Neural cell (in vitro differentiated cells): ENCODE measurements around the gene TFIP11. TPM values are rescaled to one million over a fixed set of nuclear protein-coding genes. Genes with fewer than 3 reads are reported as not detected.

Source experiments
- H2AFZ ChIP-seq: fragments of 200-600, 300-800 bp; sonication (generic), shearing (Covaris generic); 2 replicates; pipeline ENCODE4 v1.6.0; 2014; ENCODE audit warnings: low read depth, mild to moderate bottlenecking, antibody characterized with exemption, low read length, moderate library complexity
- H3F3A ChIP-seq: fragments of 200-600 bp; shearing (Covaris generic); 2 replicates; pipeline ENCODE4 v1.6.1; 2016; ENCODE audit warnings: mild to moderate bottlenecking, moderate library complexity, mixed read lengths, antibody characterized with exemption, low read length; ENCODE audit not compliant: insufficient read depth, poor library complexity, severe bottlenecking
- H3K27ac ChIP-seq: fragments of 200-600, 300-800 bp; sonication (generic), shearing (Covaris generic); 2 replicates; pipeline ENCODE4 v1.5.1; 2014; ENCODE audit warnings: mild to moderate bottlenecking, low read length, moderate library complexity
- H3K27me3 ChIP-seq: fragments of 300-800, 200-600 bp; sonication (generic), shearing (Covaris generic); 2 replicates; pipeline ENCODE4 v1.6.0; 2014; ENCODE audit warnings: mild to moderate bottlenecking, low read depth, low read length, moderate library complexity; ENCODE audit not compliant: insufficient read depth
- H3K36me3 ChIP-seq: fragments of 300-800, 200-600 bp; sonication (generic), shearing (Covaris generic); 2 replicates; pipeline ENCODE4 v1.5.1; 2014; ENCODE audit warnings: mild to moderate bottlenecking, antibody characterized with exemption, low read length, moderate library complexity; ENCODE audit not compliant: insufficient read depth
- H3K4me2 ChIP-seq: fragments of 300-800, 200-600 bp; sonication (generic), shearing (Covaris generic); 2 replicates; pipeline ENCODE4 v1.6.0; 2014; ENCODE audit warnings: mild to moderate bottlenecking, low read length
- H3K4me3 ChIP-seq: fragments of 300-800, 200-600 bp; sonication (generic), shearing (Covaris generic); 2 replicates; pipeline ENCODE4 v1.5.1; 2014; ENCODE audit warnings: mild to moderate bottlenecking, low read length, moderate library complexity
- H3K79me2 ChIP-seq: fragments of 200-600 bp; shearing (Covaris generic); replicated peaks from 2 replicates; pipeline ENCODE4 v1.6.0; 2014; ENCODE audit warnings: mild to moderate bottlenecking, low read length, moderate library complexity; ENCODE audit not compliant: insufficient read depth
- H3K9ac ChIP-seq: fragments of 300-800, 200-600 bp; sonication (generic), shearing (Covaris generic); 2 replicates; pipeline ENCODE4 v1.6.1; 2016; ENCODE audit warnings: mild to moderate bottlenecking, low read length, mixed read lengths
- H3K9me2 ChIP-seq: fragments of 200-600 bp; shearing (Covaris generic); 2 replicates; pipeline ENCODE4 v1.6.1; 2016; ENCODE audit warnings: mild to moderate bottlenecking, low read length, mixed read lengths; ENCODE audit not compliant: insufficient read depth
- H3K9me3 ChIP-seq: fragments of 200-600, 300-800 bp; sonication (generic), shearing (Covaris generic); 2 replicates; pipeline ENCODE4 v1.6.1; 2016; ENCODE audit warnings: mild to moderate bottlenecking, mixed run types, low read length, moderate library complexity, mixed read lengths
- H4K20me1 ChIP-seq: fragments of 200-600 bp; shearing (Covaris generic); 2 replicates; pipeline ENCODE4 v1.6.1; 2016; ENCODE audit warnings: mild to moderate bottlenecking, mixed run types; ENCODE audit not compliant: insufficient read depth
- CTCF ChIP-seq: fragments of 450-650 bp; IDR thresholded peaks from 2 replicates; pipeline ENCODE4 v1.5.1; 2014; ENCODE audit warnings: antibody characterized with exemption, mild to moderate bottlenecking, moderate library complexity; ENCODE audit not compliant: poor library complexity, severe bottlenecking
- EP300 ChIP-seq: fragments of 450-650 bp; conservative IDR thresholded peaks from 2 replicates; pipeline ENCODE4 v1.6.1; 2014; ENCODE audit warnings: antibody characterized with exemption, mild to moderate bottlenecking, moderate library complexity; ENCODE audit not compliant: poor library complexity, severe bottlenecking
- EZH2 ChIP-seq: fragments of 200-600, 300-800 bp; shearing (Covaris generic), sonication (generic); IDR thresholded peaks from 2 replicates; pipeline ENCODE4 v1.6.1; 2014; ENCODE audit warnings: antibody characterized with exemption, low read length, borderline replicate concordance, mild to moderate bottlenecking; ENCODE audit not compliant: insufficient read depth, poor library complexity, severe bottlenecking
- MXI1 ChIP-seq: fragments of 450-650 bp; conservative IDR thresholded peaks from 2 replicates; pipeline ENCODE4 v1.6.1; 2014; ENCODE audit warnings: antibody characterized with exemption, mild to moderate bottlenecking; ENCODE audit not compliant: poor library complexity, severe bottlenecking
- POLR2AphosphoS5 ChIP-seq: IDR thresholded peaks from 2 replicates; pipeline ENCODE4 v1.6.1; 2012
- RAD21 ChIP-seq: fragments of 450-650 bp; conservative IDR thresholded peaks from 2 replicates; pipeline ENCODE4 v1.6.1; 2014; ENCODE audit warnings: antibody characterized with exemption, mild to moderate bottlenecking, moderate library complexity
- REST ChIP-seq: IDR thresholded peaks from 2 replicates; pipeline ENCODE4 v1.6.1; 2012; ENCODE audit warnings: borderline replicate concordance
- SMC3 ChIP-seq: fragments of 450-650 bp; conservative IDR thresholded peaks from 2 replicates; pipeline ENCODE4 v1.6.1; 2014; ENCODE audit warnings: antibody characterized with exemption, mild to moderate bottlenecking, moderate library complexity; ENCODE audit not compliant: poor library complexity
- TAF1 ChIP-seq: IDR thresholded peaks from 2 replicates; pipeline ENCODE4 v1.6.1; 2012; ENCODE audit warnings: low read depth
- polyA plus RNA-seq: library from polyadenylated mRNA; depleted of rRNA; stranded (reverse); fragments of >200 nt; gene quantifications from 2 replicates; pipeline ENCODE4 v1.2.3, GENCODE V29; 2014

The TFIP11 gene
- polyA plus RNA-seq, 1 donor from 2014 or later = 49.8 TPM

DNA sequence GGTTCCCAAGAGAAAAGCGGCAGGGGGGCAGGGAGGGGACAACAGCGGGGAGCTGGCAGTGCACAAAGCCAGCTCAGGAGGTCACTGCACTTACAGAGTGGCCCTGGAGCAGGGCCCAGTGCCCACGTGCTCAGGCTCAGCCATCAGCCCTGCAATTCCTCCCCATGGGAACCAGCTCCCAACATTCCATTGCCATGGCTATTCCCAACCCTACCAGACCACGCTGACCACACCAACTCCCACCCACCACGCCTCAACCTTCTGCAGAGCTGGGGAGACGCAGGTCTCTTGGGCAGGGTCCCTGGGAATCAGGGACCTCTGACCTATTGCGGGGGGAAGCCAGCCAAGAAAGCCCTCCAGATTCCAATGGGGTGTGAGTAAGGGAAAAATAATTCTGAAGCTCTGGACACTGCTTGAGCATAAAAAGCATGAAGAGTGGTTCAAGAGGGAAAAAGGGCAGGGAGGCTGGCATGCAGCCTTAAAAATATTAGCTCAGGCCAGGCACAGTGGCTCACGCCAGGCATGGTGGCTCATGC is 38.3 kb upstream of the TFIP11 start:
- TF ChIP-seq MXI1 (no peak), EP300 (no peak), CTCF (no peak)
- Histone ChIP-seq H3K9me3 (no peaks in the 10 kb centered on the region), H4K20me1 (no peaks in the 10 kb centered on the region), H3K27ac (no peak overlapping the region), H2AFZ (no peak overlapping the region), H3F3A (no peaks in the 10 kb centered on the region), H3K9ac (no peak overlapping the region), H3K36me3 (no peaks in the 10 kb centered on the region), H3K9me2 (no peaks in the 10 kb centered on the region), H3K4me2 (no peak overlapping the region), H3K4me3 (no peak overlapping the region), H3K79me2 (no peaks in the 10 kb centered on the region), H3K27me3 (no peaks in the 10 kb centered on the region)

GRCh38 chr22:26549902-26550497 is 37.7 kb upstream of the TFIP11 start:
- Histone ChIP-seq H3K4me2 (no peak overlapping the region), H3K9me3 (no peaks in the 10 kb centered on the region), H3K27me3 (no peaks in the 10 kb centered on the region), H3K79me2 (no peaks in the 10 kb centered on the region), H3K27ac (no peak overlapping the region), H3F3A (no peaks in the 10 kb centered on the region), H2AFZ (no peak overlapping the region), H3K9me2 (no peaks in the 10 kb centered on the region), H3K36me3 (no peaks in the 10 kb centered on the region), H3K9ac (no peak overlapping the region), H4K20me1 (no peaks in the 10 kb centered on the region), H3K4me3 (no peak overlapping the region)
- TF ChIP-seq EP300 (no peak), SMC3 (no peak), CTCF (no peak)

DNA sequence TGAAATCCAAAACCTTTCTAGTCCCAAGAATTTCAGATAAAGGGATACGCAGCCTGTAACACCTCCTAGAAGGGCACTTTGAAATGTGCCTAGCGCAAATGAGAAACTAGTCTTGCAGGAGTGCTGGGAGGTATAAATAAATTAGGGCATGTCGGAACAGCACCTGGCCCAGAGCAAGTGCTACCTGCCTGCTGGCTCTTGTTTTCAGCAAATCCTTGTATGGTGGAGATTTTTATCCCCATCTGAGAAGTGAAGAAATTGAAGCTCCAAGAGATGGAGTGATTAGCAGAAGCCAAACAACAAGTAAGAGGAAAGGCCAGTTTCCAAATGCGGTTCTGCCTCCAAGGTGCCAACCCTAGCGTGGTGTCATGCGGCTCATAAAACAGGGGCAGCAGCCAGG is 36.7 kb upstream of the TFIP11 start:
- no peak overlapping the region for H3K4me3 ChIP-seq
- H3K4me2 ChIP-seq = no peak overlapping the region
- no peaks in the 10 kb centered on the region for H3K9me3 ChIP-seq
- no peaks in the 10 kb centered on the region for H4K20me1 ChIP-seq
- H3K9ac ChIP-seq = no peak overlapping the region
- no peaks in the 10 kb centered on the region for H3K27me3 ChIP-seq
- H3K79me2 ChIP-seq = no peaks in the 10 kb centered on the region
- H3K36me3 ChIP-seq = no peaks in the 10 kb centered on the region
- no peaks in the 10 kb centered on the region for H3K9me2 ChIP-seq
- H3K27ac ChIP-seq = no peak overlapping the region
- H2AFZ ChIP-seq = no peak overlapping the region
- H3F3A ChIP-seq = no peaks in the 10 kb centered on the region
- no peak for TF ChIP-seq SMC3
- no peak for TF ChIP-seq POLR2AphosphoS5
- TF ChIP-seq EZH2 = no peak
- no peak for TF ChIP-seq RAD21
- no peak for TF ChIP-seq EP300
- no peak for TF ChIP-seq MXI1
- no peak for TF ChIP-seq CTCF
- TF ChIP-seq TAF1 = no peak
- no peak for TF ChIP-seq REST
